HCT116 (cell line): Measurements from ENCODE around the gene PARVA.

Experiments used
- EGR1 ChIP-seq: IDR thresholded peaks from 2 replicates; pipeline ENCODE4 v1.6.1; 2012; ENCODE audit warnings: low read depth
- EZH2 ChIP-seq: fragments of 200-600 bp; sonication (generic); IDR thresholded peaks from 2 replicates; pipeline ENCODE4 v1.6.1; 2017; ENCODE audit warnings: antibody characterized with exemption, mixed run types
- EZH2phosphoT487 ChIP-seq: fragments of 200-600 bp; IDR thresholded peaks from 2 replicates; pipeline ENCODE4 v1.6.1; 2018; ENCODE audit warnings: antibody characterized with exemption, borderline replicate concordance
- JUND ChIP-seq: IDR thresholded peaks from 2 replicates; pipeline ENCODE4 v1.6.1; 2012
- POLR2A ChIP-seq: IDR thresholded peaks from 2 replicates; pipeline ENCODE4 v1.7.0; 2011; ENCODE audit warnings: borderline replicate concordance; ENCODE audit not compliant: insufficient read depth, insufficient read length; ENCODE audit errors: extremely low read depth
- POLR2AphosphoS5 ChIP-seq: IDR thresholded peaks from 2 replicates; pipeline ENCODE4 v1.6.1; 2011; ENCODE audit warnings: mild to moderate bottlenecking, low read depth, low read length, moderate library complexity
- RAD21 ChIP-seq: IDR thresholded peaks from 2 replicates; pipeline ENCODE4 v1.6.1; 2012; ENCODE audit warnings: low read depth, mild to moderate bottlenecking
- SIN3A ChIP-seq: IDR thresholded peaks from 2 replicates; pipeline ENCODE4 v1.6.1; 2012; ENCODE audit warnings: low read depth
- SP1 ChIP-seq: IDR thresholded peaks from 2 replicates; pipeline ENCODE4 v1.6.1; 2012; ENCODE audit warnings: low read depth
- YY1 ChIP-seq: IDR thresholded peaks from 2 replicates; pipeline ENCODE4 v1.6.1; 2011; ENCODE audit warnings: low read length, low read depth, moderate library complexity, mild to moderate bottlenecking; ENCODE audit not compliant: insufficient replicate concordance; ENCODE audit errors: extremely low read depth
- TF ChIP-seq, protein P1 (sequence below), 3 experiments: fragments of 200-600 bp in 1 of 3; sonication (generic) in 1 of 3; IDR thresholded peaks in 2 of 3; conservative IDR thresholded peaks in 1 of 3; 2 replicates each; pipeline ENCODE4 v1.5.1; 2012 to 2017; ENCODE audit warnings: low read depth in 2 of 3, low read length in 2 of 3, antibody characterized with exemption in 1 of 3, borderline replicate concordance in 1 of 3, control low read depth in 1 of 3, mild to moderate bottlenecking in 1 of 3, mixed read lengths in 1 of 3, mixed run types in 1 of 3, moderate library complexity in 1 of 3; ENCODE audit not compliant: insufficient read depth in 1 of 3
- TF ChIP-seq, protein P2 (sequence below): IDR thresholded peaks from 2 replicates; pipeline ENCODE4 v1.6.1; 2012
- TF ChIP-seq, protein P3 (sequence below): IDR thresholded peaks from 2 replicates; pipeline ENCODE4 v1.6.1; 2012; ENCODE audit warnings: low read depth

DNA sequence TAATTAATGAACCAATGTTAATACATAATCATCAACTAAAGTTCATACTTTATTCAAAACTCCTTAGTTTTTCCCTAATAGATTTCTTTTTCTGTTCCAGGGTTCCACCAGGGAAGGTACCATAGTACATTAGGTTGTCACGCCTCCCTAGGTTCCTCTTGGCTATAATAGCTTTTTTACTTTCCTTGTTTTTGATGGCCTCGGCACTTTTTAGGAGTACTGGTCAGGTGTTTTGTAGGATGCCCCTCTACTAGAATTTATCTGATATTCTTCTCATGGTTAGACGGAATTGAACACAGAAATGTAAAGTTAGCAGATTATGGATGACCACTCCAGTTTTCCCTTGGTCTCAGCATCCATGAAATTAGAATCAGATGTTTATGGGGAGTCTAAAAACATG, 34.0 kb downstream of the PARVA start:
- TF ChIP-seq EZH2phosphoT487 (no peak), EZH2 (no peak), POLR2A (no peak), EGR1 (no peak), POLR2AphosphoS5 (no peak), RAD21 (no peak), JUND (no peak), SIN3A (no peak), YY1 (no peak), SP1 (no peak)
- TF ChIP-seq, protein P1, sequence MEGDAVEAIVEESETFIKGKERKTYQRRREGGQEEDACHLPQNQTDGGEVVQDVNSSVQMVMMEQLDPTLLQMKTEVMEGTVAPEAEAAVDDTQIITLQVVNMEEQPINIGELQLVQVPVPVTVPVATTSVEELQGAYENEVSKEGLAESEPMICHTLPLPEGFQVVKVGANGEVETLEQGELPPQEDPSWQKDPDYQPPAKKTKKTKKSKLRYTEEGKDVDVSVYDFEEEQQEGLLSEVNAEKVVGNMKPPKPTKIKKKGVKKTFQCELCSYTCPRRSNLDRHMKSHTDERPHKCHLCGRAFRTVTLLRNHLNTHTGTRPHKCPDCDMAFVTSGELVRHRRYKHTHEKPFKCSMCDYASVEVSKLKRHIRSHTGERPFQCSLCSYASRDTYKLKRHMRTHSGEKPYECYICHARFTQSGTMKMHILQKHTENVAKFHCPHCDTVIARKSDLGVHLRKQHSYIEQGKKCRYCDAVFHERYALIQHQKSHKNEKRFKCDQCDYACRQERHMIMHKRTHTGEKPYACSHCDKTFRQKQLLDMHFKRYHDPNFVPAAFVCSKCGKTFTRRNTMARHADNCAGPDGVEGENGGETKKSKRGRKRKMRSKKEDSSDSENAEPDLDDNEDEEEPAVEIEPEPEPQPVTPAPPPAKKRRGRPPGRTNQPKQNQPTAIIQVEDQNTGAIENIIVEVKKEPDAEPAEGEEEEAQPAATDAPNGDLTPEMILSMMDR (IDR thresholded peaks at IDR 0.05 in 2 of 3, conservative IDR thresholded peaks at IDR 0.05 in 1 of 3; ENCODE audit: borderline replicate concordance in 1 of 3, insufficient read depth in 1 of 3, low read depth in 2 of 3, low read length in 2 of 3) = no peak
- TF ChIP-seq, protein P2, sequence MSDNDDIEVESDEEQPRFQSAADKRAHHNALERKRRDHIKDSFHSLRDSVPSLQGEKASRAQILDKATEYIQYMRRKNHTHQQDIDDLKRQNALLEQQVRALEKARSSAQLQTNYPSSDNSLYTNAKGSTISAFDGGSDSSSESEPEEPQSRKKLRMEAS = no peak
- TF ChIP-seq, protein P3, sequence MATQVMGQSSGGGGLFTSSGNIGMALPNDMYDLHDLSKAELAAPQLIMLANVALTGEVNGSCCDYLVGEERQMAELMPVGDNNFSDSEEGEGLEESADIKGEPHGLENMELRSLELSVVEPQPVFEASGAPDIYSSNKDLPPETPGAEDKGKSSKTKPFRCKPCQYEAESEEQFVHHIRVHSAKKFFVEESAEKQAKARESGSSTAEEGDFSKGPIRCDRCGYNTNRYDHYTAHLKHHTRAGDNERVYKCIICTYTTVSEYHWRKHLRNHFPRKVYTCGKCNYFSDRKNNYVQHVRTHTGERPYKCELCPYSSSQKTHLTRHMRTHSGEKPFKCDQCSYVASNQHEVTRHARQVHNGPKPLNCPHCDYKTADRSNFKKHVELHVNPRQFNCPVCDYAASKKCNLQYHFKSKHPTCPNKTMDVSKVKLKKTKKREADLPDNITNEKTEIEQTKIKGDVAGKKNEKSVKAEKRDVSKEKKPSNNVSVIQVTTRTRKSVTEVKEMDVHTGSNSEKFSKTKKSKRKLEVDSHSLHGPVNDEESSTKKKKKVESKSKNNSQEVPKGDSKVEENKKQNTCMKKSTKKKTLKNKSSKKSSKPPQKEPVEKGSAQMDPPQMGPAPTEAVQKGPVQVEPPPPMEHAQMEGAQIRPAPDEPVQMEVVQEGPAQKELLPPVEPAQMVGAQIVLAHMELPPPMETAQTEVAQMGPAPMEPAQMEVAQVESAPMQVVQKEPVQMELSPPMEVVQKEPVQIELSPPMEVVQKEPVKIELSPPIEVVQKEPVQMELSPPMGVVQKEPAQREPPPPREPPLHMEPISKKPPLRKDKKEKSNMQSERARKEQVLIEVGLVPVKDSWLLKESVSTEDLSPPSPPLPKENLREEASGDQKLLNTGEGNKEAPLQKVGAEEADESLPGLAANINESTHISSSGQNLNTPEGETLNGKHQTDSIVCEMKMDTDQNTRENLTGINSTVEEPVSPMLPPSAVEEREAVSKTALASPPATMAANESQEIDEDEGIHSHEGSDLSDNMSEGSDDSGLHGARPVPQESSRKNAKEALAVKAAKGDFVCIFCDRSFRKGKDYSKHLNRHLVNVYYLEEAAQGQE = no peak
